Tibial artery (tissue), 4 donors: ENCODE results near the gene TOLLIP.
A peak's percentile ranks its signal among the peaks of the same experiment; 100 is the strongest.

ENCODE experiments used
- DNase-seq, 2 donors: peaks; one replicate each; pipeline ENCODE4 v3.0.0-alpha.2; 2019
- H3K27ac ChIP-seq, 2 donors: fragments of 200-600 bp; sonication (generic) in 1 of 2; 1 replicate in 1 of 2; 2 replicates in 1 of 2; pipeline ENCODE4 v1.5.1; 2018 to 2019; ENCODE audit warnings: mild to moderate bottlenecking in 1 of 2
- H3K27me3 ChIP-seq, 2 donors: fragments of 200-600 bp; sonication (generic) in 1 of 2; one replicate each; pipeline versions ENCODE4 v1.5.1 to v1.6.0; 2016 to 2019
- H3K36me3 ChIP-seq, 3 donors: fragments of 200-600 bp; sonication (generic) in 2 of 3; one replicate each; pipeline ENCODE4 v1.5.1; 2016 to 2019; ENCODE audit warnings: mild to moderate bottlenecking in 2 of 3
- H3K4me1 ChIP-seq, 4 donors: fragments of 200-600 bp; sonication (generic) in 2 of 4; 1 replicate in 3 of 4; 2 replicates in 1 of 4; pipeline ENCODE4 v1.5.1; 2016 to 2019
- H3K4me3 ChIP-seq, 2 donors: fragments of 200-600 bp; sonication (generic) in 1 of 2; 1 replicate in 1 of 2; 2 replicates in 1 of 2; pipeline ENCODE4 v1.5.1; 2018 to 2019; ENCODE audit warnings: mild to moderate bottlenecking in 2 of 2
- H3K9me3 ChIP-seq, 3 donors: fragments of 200-600 bp; sonication (generic) in 1 of 3; one replicate each; pipeline ENCODE4 v1.5.1; 2016 to 2019
- CTCF ChIP-seq, 2 experiments: fragments of 200-600 bp in 1 of 2; fragments of 450-650 bp in 1 of 2; IDR thresholded peaks; one replicate each; pipeline ENCODE4 v1.5.1; 2017 to 2019; ENCODE audit warnings: antibody characterized with exemption in 2 of 2, mild to moderate bottlenecking in 1 of 2, moderate library complexity in 1 of 2
- intact Hi-C: fragments of 100-400 bp; cut with DNase I; formaldehyde crosslinking; loops from one replicate; pipeline ENCODE4 v1.15.0; 2023; ENCODE audit warnings: low total_unique reads

Gene TOLLIP

GRCh38 chr11:1340111-1340510, 30.7 kb upstream of the TOLLIP start:
- DNase-seq: peak in 1 of 2 donors; percentile 51
- Histone ChIP-seq H3K4me3 (no peak overlapping the region), H3K27me3 (no peaks in the 10 kb centered on the region), H3K9me3 (no peaks in the 10 kb centered on the region), H3K27ac (no peak overlapping the region), H3K4me1 (peaks cover 0 to 23% (median 11%) of the 10 kb centered on the region in 4 donors), H3K36me3 (no peaks in the 10 kb centered on the region)
- TF ChIP-seq CTCF (IDR thresholded peaks at IDR 0.05): no peak
- intact Hi-C loops: no loop called here

GRCh38 chr11:1339066-1339675, 29.7 kb upstream of the TOLLIP start:
- Histone ChIP-seq H3K9me3 (no peaks in the 10 kb centered on the region), H3K4me1 (peaks cover 0 to 24% (median 12%) of the 10 kb centered on the region in 4 donors), H3K27me3 (no peaks in the 10 kb centered on the region), H3K36me3 (no peaks in the 10 kb centered on the region), H3K27ac (peak overlapping the region in 1 of 2 donors; percentile 24), H3K4me3 (no peak overlapping the region)
- no peak for TF ChIP-seq CTCF (IDR thresholded peaks at IDR 0.05)
- no peak for DNase-seq
- intact Hi-C loops: loop anchor here (5.0 kb wide), 1 partner anchor 53 kb away; no protein-coding TSS in a partner anchor

GRCh38 chr11:1338201-1339065, 29.0 kb upstream of the TOLLIP start:
- H3K9me3 ChIP-seq: no peaks in the 10 kb centered on the region

GRCh38 chr11:1337647-1338007, 28.2 kb upstream of the TOLLIP start:
- H3K4me3 ChIP-seq: peak overlapping the region; percentile 64 to 76
- no peak for TF ChIP-seq CTCF (IDR thresholded peaks at IDR 0.05)
- H3K36me3 ChIP-seq: no peaks in the 10 kb centered on the region
- H3K27ac ChIP-seq: peak overlapping the region; percentile 88 to 94
- intact Hi-C loops: loop anchor here (2.0 to 5.0 kb wide), 2 partner anchors 27 to 55 kb away; no protein-coding TSS in a partner anchor
- DNase-seq: peak in 1 of 2 donors; percentile 63
- H3K27me3 ChIP-seq: no peaks in the 10 kb centered on the region
- H3K9me3 ChIP-seq: no peaks in the 10 kb centered on the region
- H3K4me1 ChIP-seq: peaks cover 0 to 24% (median 12%) of the 10 kb centered on the region in 4 donors

More at GRCh38 chr11:1338201-1339065, 29.0 kb upstream of the TOLLIP start:
- H3K36me3 ChIP-seq: no peaks in the 10 kb centered on the region
- TF ChIP-seq CTCF (IDR thresholded peaks at IDR 0.05): no peak
- H3K4me3 ChIP-seq: no peak overlapping the region
- no peaks in the 10 kb centered on the region for H3K27me3 ChIP-seq
- peaks cover 0 to 24% (median 12%) of the 10 kb centered on the region in 4 donors for H3K4me1 ChIP-seq
- peak in 1 of 2 donors; percentile 67 for DNase-seq
- intact Hi-C loops: loop anchor here (5.0 kb wide), 1 partner anchor 54 kb away; no protein-coding TSS in a partner anchor
- H3K27ac ChIP-seq: peak overlapping the region in 1 of 2 donors; percentile 88

- peak in 1 of 2 donors; percentile 81 for DNase-seq
- intact Hi-C loops: loop anchor here (2.0 to 5.0 kb wide), 2 partner anchors 26 to 55 kb away; no protein-coding TSS in a partner anchor
- H3K4me3 ChIP-seq: peak overlapping the region; percentile 64 to 76
- H3K9me3 ChIP-seq: no peaks in the 10 kb centered on the region
- TF ChIP-seq CTCF (IDR thresholded peaks at IDR 0.05): no peak
- no peaks in the 10 kb centered on the region for H3K36me3 ChIP-seq
- peaks cover 0 to 23% (median 12%) of the 10 kb centered on the region in 4 donors for H3K4me1 ChIP-seq
- no peaks in the 10 kb centered on the region for H3K27me3 ChIP-seq
- H3K27ac ChIP-seq: peak overlapping the region; percentile 88 to 94
Measured at GRCh38 chr11:1336836-1337646, 27.6 kb upstream of the TOLLIP start.
